Measurements from ENCODE around the gene GID8. TPM values are rescaled to one million over a fixed set of nuclear protein-coding genes. Genes with fewer than 3 reads are reported as not detected.
A peak's percentile ranks its signal among the peaks of the same experiment; 100 is the strongest.

Gene GID8
- total RNA-seq, 2 experiments from 2014 or later = 29.8 to 36.8 TPM

DNA sequence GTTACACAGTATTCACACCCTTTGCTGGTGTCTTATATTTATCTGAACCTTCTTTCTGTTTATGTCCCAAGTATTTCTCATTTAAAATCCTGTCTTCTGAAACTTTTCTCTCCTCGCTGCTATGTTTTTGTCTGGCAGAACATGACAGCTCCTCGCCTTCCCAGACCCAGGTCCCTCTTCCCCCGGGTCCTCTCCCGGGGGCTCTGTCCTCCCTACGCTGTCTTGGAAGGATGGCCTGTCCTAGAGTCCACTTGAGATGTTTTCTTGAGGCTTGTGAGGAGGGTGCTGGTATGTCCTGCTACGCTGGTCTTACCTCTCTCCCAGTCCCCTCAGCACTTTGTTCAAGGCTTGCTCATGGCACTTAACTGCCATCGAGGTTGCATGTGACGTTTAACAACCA is 6.2 kb downstream of the GID8 start:
- ATAC-seq = no peak
- H3K27me3 Mint-ChIP-seq = no peaks in the 10 kb centered on the region
- no peak overlapping the region for H3K27ac Mint-ChIP-seq
- H3K4me1 Mint-ChIP-seq = peaks cover 24% of the 10 kb centered on the region
- DNase-seq = no peak
- CTCF ChIA-PET = interaction anchor here (0.8 to 1.3 kb wide), 2 partner anchors 11 to 32 kb away, joined by 3 read pairs; no protein-coding TSS in a partner anchor
- peaks cover 61% of the 10 kb centered on the region for H3K36me3 Mint-ChIP-seq
- H3K4me3 Mint-ChIP-seq = no peak overlapping the region
- H3K9me3 Mint-ChIP-seq (ENCODE audit: low read depth) = no peaks in the 10 kb centered on the region

DNA sequence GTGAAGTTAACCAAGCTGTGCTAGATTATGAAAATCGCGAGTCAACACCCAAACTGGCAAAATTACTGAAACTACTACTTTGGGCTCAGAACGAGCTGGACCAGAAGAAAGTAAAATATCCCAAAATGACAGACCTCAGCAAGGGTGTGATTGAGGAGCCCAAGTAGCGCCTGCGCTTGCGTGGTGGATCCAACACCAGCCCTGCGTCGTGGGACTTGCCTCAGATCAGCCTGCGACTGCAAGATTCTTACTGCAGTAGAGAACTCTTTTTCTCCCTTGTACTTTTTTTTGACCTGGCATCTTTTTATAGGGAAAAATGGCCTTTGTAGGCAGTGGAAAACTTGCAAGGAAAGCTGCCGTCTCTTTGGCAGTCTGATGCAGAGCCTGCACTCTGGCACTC is 6.8 kb downstream of the GID8 start:
- CTCF ChIA-PET = interaction anchor here (0.8 to 1.3 kb wide), 2 partner anchors 10 to 33 kb away, joined by 3 read pairs; no protein-coding TSS in a partner anchor
- Mint-ChIP-seq H3K4me3 (no peak overlapping the region), H3K9me3 (ENCODE audit: low read depth) (no peaks in the 10 kb centered on the region), H3K36me3 (peaks cover 63% of the 10 kb centered on the region), H3K4me1 (peaks cover 18% of the 10 kb centered on the region), H3K27me3 (no peaks in the 10 kb centered on the region), H3K27ac (no peak overlapping the region)
- DNase-seq (no peak), ATAC-seq (no peak)

DNA sequence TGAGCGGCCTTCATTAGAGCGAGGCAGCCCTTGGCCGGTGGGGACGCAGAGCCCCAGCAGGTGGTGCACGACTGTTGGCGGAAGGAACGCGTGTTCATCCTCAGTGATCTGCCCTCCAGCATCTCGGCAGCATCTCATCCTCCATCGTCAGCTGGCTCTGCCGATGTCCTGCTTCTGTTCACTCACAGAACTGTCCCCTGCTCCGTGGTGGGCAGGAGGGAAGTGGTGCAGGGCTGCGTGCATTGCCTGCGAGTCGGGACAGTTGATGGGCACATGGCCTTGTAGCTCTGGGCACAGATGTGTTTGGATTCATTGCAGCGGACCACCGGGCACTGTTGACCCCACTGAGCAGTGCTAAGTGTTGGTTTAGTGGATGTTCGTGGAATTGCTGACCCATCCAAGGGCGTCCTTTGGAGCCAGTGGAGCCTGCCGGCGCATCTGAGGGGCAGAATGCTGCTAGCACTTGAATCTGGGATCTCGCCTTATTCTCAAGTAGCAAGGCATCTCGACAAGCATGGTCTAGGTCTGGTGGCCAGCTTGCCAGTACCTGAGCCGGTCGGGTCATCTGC is 7.9 kb downstream of the GID8 start:
- H3K36me3 Mint-ChIP-seq = peaks cover 70% of the 10 kb centered on the region
- ATAC-seq (no peak), DNase-seq (no peak)
- H3K4me3 Mint-ChIP-seq = no peak overlapping the region
- CTCF ChIA-PET = no interaction called here
- H3K27me3 Mint-ChIP-seq = no peaks in the 10 kb centered on the region
- H3K9me3 Mint-ChIP-seq (ENCODE audit: low read depth) = no peaks in the 10 kb centered on the region
- H3K4me1 Mint-ChIP-seq = peaks cover 12% of the 10 kb centered on the region
- H3K27ac Mint-ChIP-seq = no peak overlapping the region

DNA sequence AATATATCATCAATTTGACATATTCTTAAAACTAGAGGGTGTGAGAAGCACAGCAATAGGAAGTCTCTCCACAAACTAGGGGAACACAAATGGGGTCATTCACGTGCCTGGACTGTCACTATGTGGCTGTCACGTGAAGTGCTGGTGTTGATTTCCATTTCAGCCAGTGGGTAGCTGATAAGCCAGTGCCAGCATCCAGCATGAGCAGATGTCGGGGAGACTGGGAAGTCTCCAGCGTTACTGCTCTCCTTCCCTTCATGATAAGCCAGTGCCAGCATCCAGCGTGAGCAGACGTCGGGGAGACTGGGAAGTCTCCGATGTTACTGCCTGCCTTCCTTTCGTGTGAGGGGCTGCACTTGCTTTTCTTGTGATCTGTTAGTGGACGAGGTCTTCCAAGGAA is 9.0 kb downstream of the GID8 start:
- CTCF ChIA-PET = no interaction called here
- Mint-ChIP-seq H3K9me3 (ENCODE audit: low read depth) (no peaks in the 10 kb centered on the region), H3K4me1 (peaks cover 6% of the 10 kb centered on the region), H3K27ac (no peak overlapping the region), H3K27me3 (no peaks in the 10 kb centered on the region), H3K36me3 (peaks cover 61% of the 10 kb centered on the region), H3K4me3 (no peak overlapping the region)
- DNase-seq = no peak
- ATAC-seq = no peak

DNA sequence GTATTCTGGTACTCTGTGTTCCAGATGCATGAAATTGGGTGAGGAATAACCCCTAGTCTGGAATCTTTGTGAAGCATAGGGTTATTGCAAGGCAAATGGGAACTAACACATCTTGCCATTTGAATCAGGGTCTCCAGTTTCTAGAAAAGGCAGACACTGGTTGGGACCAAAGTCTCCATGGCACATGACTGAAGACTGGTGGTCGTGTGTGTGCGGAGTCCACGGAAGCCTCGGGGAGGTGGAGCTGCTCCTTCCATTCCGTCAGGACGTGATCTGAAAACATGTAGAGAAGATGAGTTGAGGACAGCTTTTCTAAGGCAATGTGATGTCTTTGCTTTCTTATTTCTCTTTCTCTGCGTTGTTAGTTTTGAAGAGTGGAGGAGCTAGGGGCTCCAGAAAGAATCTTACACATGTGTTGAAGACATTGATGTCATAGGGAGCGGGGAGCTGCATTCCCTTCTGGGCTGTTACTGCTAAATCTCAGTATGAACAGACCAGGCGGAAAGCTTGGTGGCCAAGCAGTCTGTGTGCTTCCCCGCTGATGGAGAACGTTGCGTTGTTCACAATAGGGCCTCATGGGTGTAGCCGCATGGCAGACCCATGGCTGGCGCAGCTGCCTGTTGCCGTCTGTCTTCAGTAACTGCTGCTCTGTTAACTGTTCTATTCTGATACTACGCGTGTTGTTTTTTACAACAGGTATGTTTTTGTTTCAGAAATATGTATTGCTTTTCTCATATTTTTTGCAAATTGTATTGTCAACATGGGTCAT is 9.8 kb downstream of the GID8 start:
- CTCF ChIA-PET = interaction anchor here (0.6 to 2.1 kb wide), 3 partner anchors 10 to 86 kb away, joined by 3 to 6 read pairs (median 3); partner anchors contain the start of gene GID8
- ATAC-seq (no peak), DNase-seq (no peak)
- H3K9me3 Mint-ChIP-seq (ENCODE audit: low read depth) = no peaks in the 10 kb centered on the region
- peaks cover 9% of the 10 kb centered on the region for H3K4me1 Mint-ChIP-seq
- H3K27me3 Mint-ChIP-seq = no peaks in the 10 kb centered on the region
- H3K27ac Mint-ChIP-seq = no peak overlapping the region
- H3K36me3 Mint-ChIP-seq = peaks cover 60% of the 10 kb centered on the region
- no peak overlapping the region for H3K4me3 Mint-ChIP-seq

DNA sequence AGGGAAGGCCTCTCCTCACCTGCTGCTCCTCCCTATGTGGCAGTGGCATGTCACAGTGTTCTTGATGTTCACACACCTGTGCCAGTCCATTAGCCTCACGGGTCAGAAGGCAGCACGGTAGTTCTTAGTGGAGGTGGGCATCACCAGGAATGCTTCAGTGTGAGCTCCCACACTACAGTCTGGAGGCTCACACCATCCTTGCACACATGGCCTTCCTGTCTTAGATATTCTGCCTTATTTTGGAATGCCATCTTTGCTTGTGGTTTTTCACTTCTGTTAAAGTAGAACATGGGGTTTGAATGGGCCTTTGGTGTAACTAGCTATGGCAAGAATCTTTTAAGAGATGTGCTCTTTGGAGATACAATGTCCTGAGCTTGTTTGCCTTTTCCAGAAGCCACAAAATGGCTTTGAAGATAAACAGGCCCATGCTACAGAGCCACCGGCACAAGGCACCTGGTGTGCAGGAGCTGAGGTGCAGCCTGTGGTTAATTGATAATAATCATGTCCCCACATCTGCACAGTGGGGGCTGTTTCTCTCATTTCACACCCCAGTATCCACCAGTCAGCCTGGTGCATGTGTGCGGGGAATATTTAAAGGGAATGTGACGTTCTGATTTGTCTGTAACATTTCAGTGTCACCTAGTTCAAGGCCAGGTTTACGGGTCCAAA is 11.3 kb downstream of the GID8 start:
- H3K36me3 Mint-ChIP-seq = peaks cover 51% of the 10 kb centered on the region
- CTCF ChIA-PET = interaction anchor here (1.1 to 2.1 kb wide), 5 partner anchors 12 to 50 kb away, joined by 3 to 6 read pairs (median 4); partner anchors contain the start of gene GID8
- DNase-seq = no peak
- ATAC-seq = no peak
- H3K4me1 Mint-ChIP-seq = peaks cover 16% of the 10 kb centered on the region
- no peak overlapping the region for H3K4me3 Mint-ChIP-seq
- H3K9me3 Mint-ChIP-seq (ENCODE audit: low read depth) = no peaks in the 10 kb centered on the region
- H3K27ac Mint-ChIP-seq = peak overlapping the region; percentile 19
- H3K27me3 Mint-ChIP-seq = no peaks in the 10 kb centered on the region

DNA sequence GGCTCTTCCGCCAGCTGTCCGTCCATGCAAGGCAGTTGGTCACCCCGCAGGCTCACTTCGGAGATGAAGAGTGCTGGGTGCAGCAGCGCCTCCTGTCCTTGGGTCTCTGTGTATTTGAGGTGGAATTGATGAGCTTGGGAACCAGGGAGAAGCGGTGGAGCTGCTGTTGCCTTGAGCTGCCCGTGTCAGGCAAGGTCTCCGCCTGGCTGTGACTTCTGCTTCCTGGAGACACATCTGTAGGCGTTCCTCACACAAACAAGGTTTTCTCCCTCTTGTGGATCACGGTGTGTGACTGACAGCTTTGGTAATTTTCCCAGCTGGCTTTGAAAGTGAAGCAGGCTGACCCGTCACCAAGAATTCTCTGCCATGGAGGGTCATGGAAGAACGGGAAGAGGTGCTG is 12.0 kb downstream of the GID8 start:
- Mint-ChIP-seq H3K4me1 (peaks cover 22% of the 10 kb centered on the region), H3K36me3 (peaks cover 48% of the 10 kb centered on the region), H3K27ac (peak overlapping the region; percentile 19), H3K4me3 (no peak overlapping the region), H3K27me3 (no peaks in the 10 kb centered on the region), H3K9me3 (ENCODE audit: low read depth) (no peaks in the 10 kb centered on the region)
- CTCF ChIA-PET = interaction anchor here (0.8 to 1.4 kb wide), 4 partner anchors 22 to 50 kb away, joined by 3 to 4 read pairs (median 4); partner anchors contain the start of gene DIDO1
- ATAC-seq = no peak
- DNase-seq = no peak

DNA sequence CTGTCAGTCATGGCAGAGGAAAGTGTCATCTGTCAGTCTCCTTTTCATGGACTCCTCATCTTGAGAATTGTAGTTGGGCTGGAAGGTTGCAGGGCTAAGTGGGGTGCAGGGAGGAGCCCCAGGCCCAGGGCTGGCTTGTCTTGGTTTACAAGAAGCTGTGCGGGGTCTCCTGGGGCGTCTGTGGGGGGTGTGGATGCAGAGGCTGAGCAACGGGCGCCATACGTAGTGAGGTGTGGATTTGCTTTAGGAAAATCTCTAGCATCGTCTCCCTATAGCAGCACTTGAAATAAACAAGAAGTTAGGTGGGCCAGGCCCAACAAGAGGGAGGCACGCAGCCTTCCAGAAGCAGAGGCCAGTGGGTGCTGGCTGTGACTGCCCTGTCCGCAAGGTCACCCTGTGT is 12.8 kb downstream of the GID8 start:
- ATAC-seq = no peak
- CTCF ChIA-PET = interaction anchor here (0.8 to 1.4 kb wide), 3 partner anchors 10 to 50 kb away, joined by 3 to 4 read pairs (median 3); partner anchors contain the start of gene DIDO1
- peaks cover 22% of the 10 kb centered on the region for H3K4me1 Mint-ChIP-seq
- no peaks in the 10 kb centered on the region for H3K27me3 Mint-ChIP-seq
- no peaks in the 10 kb centered on the region for H3K9me3 Mint-ChIP-seq (ENCODE audit: low read depth)
- H3K36me3 Mint-ChIP-seq = peaks cover 44% of the 10 kb centered on the region
- H3K4me3 Mint-ChIP-seq = no peak overlapping the region
- no peak for DNase-seq
- H3K27ac Mint-ChIP-seq = no peak overlapping the region

DNA sequence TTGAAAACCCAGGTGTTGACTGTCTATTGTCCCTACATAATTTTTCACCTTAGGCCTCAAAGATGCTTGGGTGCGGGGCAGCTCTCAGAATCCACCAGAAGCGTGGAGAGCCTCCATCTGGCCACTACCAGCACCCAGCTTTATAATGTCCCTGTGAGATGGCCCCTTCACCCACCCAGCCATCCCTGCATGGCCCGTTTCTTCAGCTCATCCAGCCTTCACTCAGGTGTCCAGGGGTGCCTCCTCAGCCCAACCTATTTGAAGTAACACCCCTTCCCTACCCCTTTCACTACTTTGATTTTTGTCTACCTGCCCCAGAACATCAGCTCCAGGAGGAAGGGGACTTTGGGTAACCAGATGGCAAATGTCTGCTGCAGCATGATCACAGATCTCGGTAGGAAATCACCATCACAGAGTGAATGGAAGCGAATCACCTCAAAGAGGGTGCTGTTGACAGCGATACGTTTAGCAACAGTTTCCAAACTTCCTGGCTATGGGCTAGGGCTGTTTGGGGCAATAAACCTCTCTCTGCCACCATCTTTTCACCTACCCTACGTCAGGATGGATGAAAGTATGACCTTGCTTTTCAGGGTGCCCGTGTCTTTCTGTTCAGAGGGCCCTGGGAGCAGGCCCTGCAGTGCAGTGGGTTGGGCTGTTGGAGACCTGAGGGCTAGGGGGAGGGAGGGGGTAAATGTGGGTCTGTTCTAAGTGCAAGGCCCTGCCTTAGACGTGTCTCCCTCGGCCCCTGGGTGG is 13.4 kb downstream of the GID8 start:
- H3K9me3 Mint-ChIP-seq (ENCODE audit: low read depth) = no peaks in the 10 kb centered on the region
- peaks cover 22% of the 10 kb centered on the region for H3K4me1 Mint-ChIP-seq
- peaks cover 38% of the 10 kb centered on the region for H3K36me3 Mint-ChIP-seq
- DNase-seq (no peak), ATAC-seq (no peak)
- no peaks in the 10 kb centered on the region for H3K27me3 Mint-ChIP-seq
- H3K27ac Mint-ChIP-seq = peak overlapping the region; percentile 22
- CTCF ChIA-PET = interaction anchor here (1.3 kb wide), 1 partner anchor 10 kb away, joined by 3 read pairs; no protein-coding TSS in a partner anchor
- peak overlapping the region; percentile 13 for H3K4me3 Mint-ChIP-seq

DNA sequence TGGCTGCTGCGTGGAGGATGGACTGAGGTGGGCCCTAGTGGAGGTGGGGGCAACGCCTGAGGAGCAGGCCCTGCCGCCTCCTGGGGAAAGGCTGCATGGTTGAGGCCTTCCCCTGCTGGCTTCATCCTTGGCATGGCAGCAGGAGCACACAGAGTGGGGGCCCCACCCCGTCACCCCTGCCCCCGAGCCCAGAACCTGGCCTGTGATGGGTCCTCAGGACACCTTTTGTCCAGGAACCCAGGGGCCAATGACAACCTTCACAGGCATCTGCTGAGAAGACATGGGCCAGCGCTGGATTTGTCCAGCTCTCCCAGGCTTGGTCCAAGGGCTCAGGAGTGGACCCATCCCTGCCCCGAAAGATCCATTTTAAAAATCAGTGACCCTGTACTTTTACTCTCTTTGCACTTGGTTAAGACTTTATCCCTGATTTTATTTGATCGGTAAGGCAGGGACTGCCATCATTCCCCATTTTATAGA is 14.0 kb downstream of the GID8 start:
- H3K9me3 Mint-ChIP-seq (ENCODE audit: low read depth) = no peaks in the 10 kb centered on the region
- H3K27me3 Mint-ChIP-seq = no peaks in the 10 kb centered on the region
- DNase-seq (no peak), ATAC-seq (no peak)
- peak overlapping the region; percentile 75 for H3K4me3 Mint-ChIP-seq
- H3K27ac Mint-ChIP-seq = peak overlapping the region; percentile 84
- CTCF ChIA-PET = interaction anchor here (1.3 to 2.1 kb wide), 3 partner anchors 11 to 51 kb away, joined by 3 to 8 read pairs (median 3); no protein-coding TSS in a partner anchor
- peaks cover 34% of the 10 kb centered on the region for H3K36me3 Mint-ChIP-seq
- H3K4me1 Mint-ChIP-seq = peaks cover 22% of the 10 kb centered on the region

DNA sequence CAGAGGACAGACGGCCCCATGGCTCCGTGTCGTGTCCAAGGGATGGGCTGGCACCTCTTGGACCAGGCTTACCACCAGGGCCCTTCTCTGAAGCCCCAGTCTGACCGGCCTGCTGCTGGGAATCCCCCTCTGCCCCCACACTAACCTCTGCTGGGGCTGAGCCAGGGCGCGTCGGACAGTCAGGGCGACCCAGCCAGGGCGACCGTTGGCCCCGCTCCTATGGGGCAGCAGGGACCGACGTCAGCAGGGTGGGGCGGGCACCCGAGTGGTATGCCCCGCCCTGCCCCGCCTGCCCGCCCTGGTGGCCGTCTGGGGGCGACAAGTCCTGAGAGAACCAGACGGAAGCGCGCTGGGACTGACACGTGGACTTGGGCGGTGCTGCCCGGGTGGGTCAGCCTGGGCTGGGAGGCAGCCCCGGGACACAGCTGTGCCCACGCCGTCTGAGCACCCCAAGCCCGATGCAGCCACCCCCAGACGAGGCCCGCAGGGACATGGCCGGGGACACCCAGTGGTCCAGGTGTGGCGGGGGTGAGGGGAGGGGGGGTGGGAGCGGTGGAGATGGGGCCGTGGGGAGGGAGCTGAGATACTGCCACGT is 14.5 kb downstream of the GID8 start, which contains the start of gene SLC17A9:
Gene SLC17A9, plus strand, starts transcription at position 337 of the 595 bp plus-strand sequence. Its CDS starts 122 bp downstream, at position 459.
- Mint-ChIP-seq H3K9me3 (ENCODE audit: low read depth) (no peaks in the 10 kb centered on the region), H3K4me1 (peaks cover 22% of the 10 kb centered on the region), H3K4me3 (peak within 1 kb of the TSS; percentile 75), H3K36me3 (peaks cover 29% of the 10 kb centered on the region), H3K27ac (peak within 1 kb of the TSS; percentile 89), H3K27me3 (no peaks in the 10 kb centered on the region)
- CTCF ChIA-PET = interaction anchor here (1.2 to 3.1 kb wide), 7 partner anchors 15 to 56 kb away, joined by 3 to 30 read pairs (median 8); partner anchors contain the start of gene GID8
- DNase-seq = peak; percentile 85
- ATAC-seq = peak; percentile 81
